Neutrophil (primary cell): ENCODE data around the gene TENM4.

ENCODE experiments used
- H3K27ac ChIP-seq: fragments of 200-600 bp; sonication (generic); 2 replicates; pipeline ENCODE4 v1.5.1; 2016; ENCODE audit warnings: mild to moderate bottlenecking, moderate library complexity
- H3K27me3 ChIP-seq: fragments of 200-600 bp; sonication (generic); 2 replicates; pipeline ENCODE4 v1.6.0; 2016; ENCODE audit warnings: mild to moderate bottlenecking
- H3K36me3 ChIP-seq: fragments of 200-600 bp; sonication (generic); 2 replicates; pipeline ENCODE4 v1.5.1; 2017
- H3K4me1 ChIP-seq, 2 experiments: fragments of 200-600 bp in 1 of 2; sonication (generic) in 1 of 2; 1 replicate in 1 of 2; 2 replicates in 1 of 2; pipeline versions ENCODE4 v1.5.1 to v1.6.1; 2013 to 2016; ENCODE audit warnings: low read depth in 1 of 2, low read length in 1 of 2, mild to moderate bottlenecking in 1 of 2, moderate library complexity in 1 of 2; ENCODE audit not compliant: control insufficient read depth in 1 of 2, insufficient read depth in 1 of 2
- H3K4me3 ChIP-seq, 2 experiments: fragments of 200-600 bp in 1 of 2; sonication (generic) in 1 of 2; 1 replicate in 1 of 2; 2 replicates in 1 of 2; pipeline ENCODE4 v1.5.1; 2013 to 2016; ENCODE audit warnings: low read depth in 1 of 2, low read length in 1 of 2, mild to moderate bottlenecking in 1 of 2, moderate library complexity in 1 of 2
- H3K9me3 ChIP-seq: fragments of 200-600 bp; sonication (generic); 2 replicates; pipeline ENCODE4 v1.5.1; 2016
- CTCF ChIP-seq: fragments of 200-600 bp; sonication (generic); IDR thresholded peaks from 2 replicates; pipeline ENCODE4 v1.5.1; 2016; ENCODE audit warnings: antibody characterized with exemption

The TENM4 gene

GRCh38 chr11:79484872-79485271 lies 44.0 kb upstream of the TENM4 start:
- no peak for TF ChIP-seq CTCF
- no peaks in the 10 kb centered on the region for H3K27me3 ChIP-seq
- no peaks in the 10 kb centered on the region for H3K36me3 ChIP-seq
- H3K4me3 ChIP-seq, result no peak overlapping the region
- H3K9me3 ChIP-seq, result no peaks in the 10 kb centered on the region
- H3K27ac ChIP-seq, result no peak overlapping the region
- no peaks in the 10 kb centered on the region for H3K4me1 ChIP-seq

- H3K4me3 ChIP-seq, result no peak overlapping the region
- no peaks in the 10 kb centered on the region for H3K36me3 ChIP-seq
- H3K4me1 ChIP-seq, result no peaks in the 10 kb centered on the region
- H3K27ac ChIP-seq, result no peak overlapping the region
- no peak for TF ChIP-seq CTCF
- no peaks in the 10 kb centered on the region for H3K9me3 ChIP-seq
- no peaks in the 10 kb centered on the region for H3K27me3 ChIP-seq
Observed at GRCh38 chr11:79482800-79483199, 42.0 kb upstream of the TENM4 start.

- Histone ChIP-seq H3K36me3 (no peaks in the 10 kb centered on the region), H3K27ac (no peak overlapping the region), H3K27me3 (no peaks in the 10 kb centered on the region), H3K4me3 (no peak overlapping the region), H3K4me1 (no peaks in the 10 kb centered on the region), H3K9me3 (no peaks in the 10 kb centered on the region)
- no peak for TF ChIP-seq CTCF
Observed at GRCh38 chr11:79481795-79482194, 41.0 kb upstream of the TENM4 start.

- H3K36me3 ChIP-seq, result no peaks in the 10 kb centered on the region
- H3K9me3 ChIP-seq, result no peaks in the 10 kb centered on the region
- H3K4me3 ChIP-seq, result no peak overlapping the region
- H3K27me3 ChIP-seq, result no peaks in the 10 kb centered on the region
- H3K4me1 ChIP-seq, result no peaks in the 10 kb centered on the region
- H3K27ac ChIP-seq, result no peak overlapping the region
- no peak for TF ChIP-seq CTCF
Observed at GRCh38 chr11:79480864-79481263, 40.0 kb upstream of the TENM4 start.

GRCh38 chr11:79472819-79473529 lies 32.1 kb upstream of the TENM4 start:
- no peaks in the 10 kb centered on the region for H3K9me3 ChIP-seq
- no peaks in the 10 kb centered on the region for H3K27me3 ChIP-seq
- H3K4me3 ChIP-seq, result no peak overlapping the region
- no peak for TF ChIP-seq CTCF
- H3K27ac ChIP-seq, result no peak overlapping the region
- H3K36me3 ChIP-seq, result no peaks in the 10 kb centered on the region
- no peaks in the 10 kb centered on the region for H3K4me1 ChIP-seq
